HG03439 (cell line): ENCODE results near the gene UBTF.

ENCODE experiments used
- ATAC-seq: cut with Tn5 transposase; IDR thresholded peaks from one replicate; pipeline ENCODE4 v1.9.1; 2021; ENCODE audit warnings: mild to moderate bottlenecking, moderate library complexity; ENCODE audit not compliant: unreplicated experiment

Gene UBTF

GRCh38 chr17:44214230-44214494 is 5.3 kb downstream of the UBTF start:
- no peak for ATAC-seq

- ATAC-seq: no peak
Measured at GRCh38 chr17:44213403-44214229, 5.9 kb downstream of the UBTF start.

- ATAC-seq: no peak
Measured at GRCh38 chr17:44212507-44213402, 6.7 kb downstream of the UBTF start.

GRCh38 chr17:44211281-44212265 is 7.9 kb downstream of the UBTF start:
- no peak for ATAC-seq

- ATAC-seq: peak; percentile 68
Measured at GRCh38 chr17:44210342-44211192, 8.9 kb downstream of the UBTF start.

- no peak for ATAC-seq
Measured at GRCh38 chr17:44209786-44210341, 9.6 kb downstream of the UBTF start.

- ATAC-seq: no peak
Measured at GRCh38 chr17:44207743-44208142, 11.7 kb downstream of the UBTF start.

- ATAC-seq: no peak
Measured at GRCh38 chr17:44207319-44207718, 12.2 kb downstream of the UBTF start.

- ATAC-seq: no peak
Measured at GRCh38 chr17:44206825-44207155, 12.7 kb downstream of the UBTF start.

GRCh38 chr17:44205962-44206824 is 13.3 kb downstream of the UBTF start:
- no peak for ATAC-seq

- no peak for ATAC-seq
Measured at GRCh38 chr17:44204441-44204882, 15.0 kb downstream of the UBTF start.

GRCh38 chr17:44203731-44204440 is 15.6 kb downstream of the UBTF start:
- no peak for ATAC-seq

- ATAC-seq: no peak
Measured at GRCh38 chr17:44202756-44203155, 16.7 kb downstream of the UBTF start.

GRCh38 chr17:44200478-44201155 is 18.9 kb downstream of the UBTF start:
- no peak for ATAC-seq

- peak; percentile 63 for ATAC-seq
Measured at GRCh38 chr17:44199553-44200477, 19.7 kb downstream of the UBTF start, which contains the start of gene ATXN7L3. TSS of gene ATXN7L3 (minus strand) at chr17:44199884. CDS start at chr17:44198070, 1,814 bp downstream.
